Bone marrow (tissue), 2 donors: ENCODE measurements around the gene SMPDL3A.
"Not testable (repeated sequence)": the region's sequence is repeated elsewhere in the genome, so short reads cannot be mapped to it uniquely, and the experiment has no call there.

ENCODE experiments used
- DNase-seq, 2 donors: peaks; one replicate each; lab custom pipeline; 2025; lab: John Stamatoyannopoulos, UW

Gene SMPDL3A, protein sequence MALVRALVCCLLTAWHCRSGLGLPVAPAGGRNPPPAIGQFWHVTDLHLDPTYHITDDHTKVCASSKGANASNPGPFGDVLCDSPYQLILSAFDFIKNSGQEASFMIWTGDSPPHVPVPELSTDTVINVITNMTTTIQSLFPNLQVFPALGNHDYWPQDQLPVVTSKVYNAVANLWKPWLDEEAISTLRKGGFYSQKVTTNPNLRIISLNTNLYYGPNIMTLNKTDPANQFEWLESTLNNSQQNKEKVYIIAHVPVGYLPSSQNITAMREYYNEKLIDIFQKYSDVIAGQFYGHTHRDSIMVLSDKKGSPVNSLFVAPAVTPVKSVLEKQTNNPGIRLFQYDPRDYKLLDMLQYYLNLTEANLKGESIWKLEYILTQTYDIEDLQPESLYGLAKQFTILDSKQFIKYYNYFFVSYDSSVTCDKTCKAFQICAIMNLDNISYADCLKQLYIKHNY

DNA sequence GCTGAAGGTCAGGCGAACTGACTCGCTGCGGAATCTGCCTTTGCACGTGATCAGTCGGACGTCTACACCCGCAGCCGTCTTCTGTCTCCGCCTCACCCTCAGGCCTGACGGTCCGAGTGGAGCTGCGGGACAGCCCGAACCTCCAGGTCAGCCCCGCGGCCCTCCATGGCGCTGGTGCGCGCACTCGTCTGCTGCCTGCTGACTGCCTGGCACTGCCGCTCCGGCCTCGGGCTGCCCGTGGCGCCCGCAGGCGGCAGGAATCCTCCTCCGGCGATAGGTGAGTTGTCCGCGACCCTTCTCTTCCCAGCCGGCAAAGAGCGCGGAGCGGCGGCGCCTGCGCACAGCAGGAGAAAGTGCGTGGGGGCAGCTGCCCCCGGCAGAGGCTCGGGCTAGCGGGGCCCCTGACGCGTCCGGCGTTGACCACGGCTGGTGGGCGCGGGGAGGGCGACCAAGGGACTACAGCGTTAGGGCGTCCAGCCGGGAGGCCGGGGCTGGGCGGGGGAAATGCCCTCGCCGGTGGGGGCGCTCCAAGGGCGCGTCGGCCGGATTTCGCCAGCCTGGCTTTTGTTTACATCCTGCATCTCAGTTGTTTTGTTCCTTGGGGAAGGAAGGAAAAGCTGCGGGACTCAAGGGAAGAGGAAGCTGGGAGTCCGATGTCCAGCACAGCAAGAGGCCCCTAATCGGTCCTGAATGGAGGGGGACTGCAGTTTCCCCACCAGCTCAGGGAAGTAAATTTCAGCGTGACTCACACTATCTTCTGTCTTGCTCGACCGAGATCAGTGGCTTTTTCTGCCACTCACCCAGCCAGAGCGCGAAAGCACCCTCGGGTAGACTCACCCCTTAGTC, at the start of gene SMPDL3A:
Gene SMPDL3A, plus strand, starts transcription at position 77 of the 846 bp plus-strand sequence. Its CDS starts 89 bp downstream, at position 166.
- DNase-seq = peak in 1 of 2 donors; percentile 79

DNA sequence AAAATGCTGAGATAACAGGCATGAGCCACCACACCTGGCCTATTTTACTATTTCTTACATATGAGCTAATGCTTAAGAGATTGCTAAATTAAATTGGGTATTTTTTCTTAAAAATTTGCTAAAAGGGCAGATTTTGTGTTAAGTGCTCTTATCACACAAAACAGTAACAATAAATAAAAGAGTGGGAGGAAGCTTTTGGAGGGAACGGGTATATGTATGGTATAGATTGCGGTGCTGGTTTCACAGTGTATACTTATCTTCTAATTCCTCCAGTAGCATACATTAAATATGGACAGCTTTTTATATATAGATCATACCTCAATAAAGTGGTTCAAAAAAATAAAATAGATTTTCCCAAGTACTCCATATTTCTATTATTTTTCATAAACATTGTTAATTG, 49.0 kb upstream of the SMPDL3A start:
- no peak for DNase-seq

DNA sequence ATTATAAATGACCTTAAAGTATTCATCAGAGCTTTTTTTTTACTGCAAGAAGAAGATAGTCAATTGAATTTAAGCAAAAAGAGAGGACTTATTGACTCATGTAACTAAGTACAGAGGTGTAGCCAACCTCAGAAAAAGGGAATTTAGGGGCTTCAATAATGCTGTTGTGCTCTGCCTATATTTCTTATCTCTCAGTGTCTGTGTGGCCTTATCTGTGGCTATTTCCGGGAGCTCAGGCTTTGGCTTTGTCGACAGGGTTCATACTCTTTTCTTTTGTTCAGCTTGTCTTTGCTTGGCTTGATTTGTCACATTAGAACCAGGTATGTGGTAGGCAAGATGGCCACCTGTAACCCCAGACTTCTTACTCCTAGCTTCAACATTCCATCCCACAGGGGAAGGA, 48.1 kb upstream of the SMPDL3A start:
- no peak for DNase-seq

DNA sequence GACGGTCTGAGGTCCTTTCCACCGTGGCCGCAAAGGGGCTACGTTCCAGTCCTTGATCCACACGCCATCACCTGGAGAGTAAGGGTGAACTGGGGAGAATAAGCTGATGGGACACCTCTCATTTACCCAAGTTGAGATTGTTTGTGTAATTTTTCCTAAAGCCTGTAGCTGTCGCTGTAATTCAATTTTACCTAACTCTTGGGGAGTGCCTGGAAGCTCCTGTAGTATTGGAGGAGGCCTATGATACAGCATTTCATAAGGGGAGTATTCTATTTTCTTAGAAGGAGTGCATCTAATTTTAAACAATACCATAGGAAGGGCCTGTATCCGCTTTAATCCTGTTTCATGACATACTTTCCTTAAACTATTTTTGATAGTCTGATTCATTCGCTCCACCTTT, 44.8 kb upstream of the SMPDL3A start:
- not testable (repeated sequence) for DNase-seq

DNA sequence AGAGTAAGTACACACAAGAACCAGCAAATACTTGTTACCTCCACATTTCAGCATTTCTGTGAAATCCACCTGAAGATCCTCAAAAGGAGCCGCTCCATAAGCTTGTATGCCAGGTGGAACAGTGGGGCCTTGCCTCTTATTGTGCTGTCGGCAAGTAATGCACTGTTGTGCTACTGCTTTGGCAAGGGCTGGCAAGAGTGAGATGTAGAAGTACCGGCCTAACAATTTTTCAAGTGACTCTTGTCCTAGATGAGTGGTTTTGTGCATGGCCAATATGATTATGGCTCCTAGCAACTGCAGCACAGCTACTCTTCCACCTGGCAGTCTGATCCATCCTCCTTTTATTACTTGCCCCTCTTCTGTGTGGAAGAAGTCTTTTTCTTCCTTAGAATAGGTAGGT, 44.2 kb upstream of the SMPDL3A start:
- DNase-seq = not testable (repeated sequence)

DNA sequence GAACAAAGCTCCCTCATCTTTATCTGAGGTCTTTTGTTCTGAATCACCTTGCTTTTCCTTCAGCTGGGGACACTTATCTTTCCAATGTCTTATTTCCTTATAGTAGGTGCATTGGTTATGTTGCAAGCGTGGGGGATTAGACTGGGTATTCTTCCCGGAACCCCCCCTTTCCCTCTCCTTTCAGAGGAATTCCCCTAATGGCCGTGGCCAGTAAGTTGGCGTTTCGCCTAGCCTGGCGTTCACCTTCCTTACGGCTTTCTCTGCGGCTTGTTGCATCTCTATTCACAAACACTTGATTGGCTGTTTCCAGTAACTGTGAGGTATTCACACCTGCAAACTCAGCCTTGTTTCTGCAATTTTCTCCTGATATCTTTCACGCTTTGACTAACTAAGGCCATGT, 42.4 kb upstream of the SMPDL3A start:
- DNase-seq = no peak

DNA sequence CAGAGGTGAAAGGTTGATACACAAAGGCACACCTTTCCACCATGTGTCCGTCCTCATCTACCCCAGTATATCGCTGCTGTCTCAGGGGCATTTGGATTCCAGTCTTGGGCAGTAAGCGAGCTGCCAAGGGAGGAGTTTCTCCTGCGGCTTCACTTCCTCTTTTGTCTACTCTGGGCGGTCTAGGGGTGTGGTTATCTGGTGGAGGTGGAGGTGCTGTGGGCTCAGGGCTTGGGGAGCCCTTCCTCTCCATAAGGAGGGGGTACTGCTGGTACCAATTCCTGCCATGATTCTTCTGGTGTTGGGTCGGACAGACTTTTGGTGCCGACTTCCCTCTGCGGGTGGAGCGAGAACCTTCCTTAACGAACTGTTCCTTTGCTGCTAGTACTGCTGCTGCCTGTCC, 41.5 kb upstream of the SMPDL3A start:
- DNase-seq = no peak

DNA sequence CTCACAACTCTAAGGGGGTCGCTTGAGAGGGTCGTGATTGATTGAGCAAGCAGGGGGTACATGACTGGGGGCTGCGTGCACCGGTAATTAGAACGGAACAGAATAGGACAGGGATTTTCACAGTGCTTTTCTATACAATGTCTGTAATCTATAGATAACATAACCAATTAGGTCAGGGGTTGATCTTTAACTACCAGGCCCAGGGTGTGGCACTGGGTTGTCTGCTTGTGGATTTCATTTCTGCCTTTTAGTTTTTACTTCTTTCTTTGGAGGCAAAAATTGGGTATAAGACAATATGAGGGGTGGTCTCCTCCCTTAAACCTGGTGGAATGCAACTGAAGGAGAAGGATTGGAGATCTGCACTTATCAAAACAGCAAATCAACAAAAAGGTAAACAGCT, 40.1 kb upstream of the SMPDL3A start:
- DNase-seq = not testable (repeated sequence)

DNA sequence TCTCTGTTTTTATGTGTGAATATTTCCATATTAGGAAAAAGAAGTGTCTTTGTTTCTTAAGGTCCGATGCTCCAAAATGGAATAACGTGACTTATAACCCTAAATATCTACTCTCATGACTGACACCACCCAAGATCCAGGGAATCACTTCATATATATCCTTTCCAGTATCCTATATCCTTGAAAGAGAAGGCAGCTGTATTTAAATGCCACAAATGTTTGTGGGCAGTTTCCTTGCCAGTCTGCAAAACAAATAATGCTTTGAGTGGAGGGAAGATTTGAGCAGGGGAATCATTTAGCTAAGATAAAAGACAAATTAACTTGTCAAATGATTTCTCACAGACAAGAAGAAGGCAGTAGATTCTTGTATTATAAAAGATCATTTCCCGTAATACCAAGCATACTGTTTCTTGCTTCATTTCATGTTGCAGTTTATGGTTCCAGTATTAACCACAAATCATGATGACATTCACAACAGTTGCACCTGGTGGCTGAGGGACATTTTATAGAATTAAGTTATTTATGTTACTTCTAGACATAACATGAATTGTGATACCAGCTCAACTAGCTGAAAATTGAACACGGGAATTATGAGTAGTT, 39.5 kb upstream of the SMPDL3A start:
- DNase-seq = no peak

DNA sequence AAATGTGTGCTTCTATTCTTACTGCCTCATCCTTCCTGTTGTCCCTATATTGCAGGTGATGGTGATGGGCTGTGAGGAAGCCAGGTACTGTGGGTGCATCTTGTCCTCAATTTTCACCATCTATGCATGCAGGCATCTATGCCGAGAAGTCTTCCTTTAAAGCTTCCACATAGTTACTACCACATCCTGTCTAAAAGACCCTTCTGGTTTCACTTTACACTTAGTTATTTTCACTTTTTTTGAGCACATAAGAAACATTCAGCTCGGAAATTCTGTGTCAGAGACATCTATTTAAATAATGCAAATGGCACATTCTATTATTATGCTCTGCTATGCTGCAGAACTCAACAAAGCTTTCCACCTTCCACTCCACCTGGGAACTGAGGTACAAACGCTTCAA, 37.7 kb upstream of the SMPDL3A start:
- no peak for DNase-seq

DNA sequence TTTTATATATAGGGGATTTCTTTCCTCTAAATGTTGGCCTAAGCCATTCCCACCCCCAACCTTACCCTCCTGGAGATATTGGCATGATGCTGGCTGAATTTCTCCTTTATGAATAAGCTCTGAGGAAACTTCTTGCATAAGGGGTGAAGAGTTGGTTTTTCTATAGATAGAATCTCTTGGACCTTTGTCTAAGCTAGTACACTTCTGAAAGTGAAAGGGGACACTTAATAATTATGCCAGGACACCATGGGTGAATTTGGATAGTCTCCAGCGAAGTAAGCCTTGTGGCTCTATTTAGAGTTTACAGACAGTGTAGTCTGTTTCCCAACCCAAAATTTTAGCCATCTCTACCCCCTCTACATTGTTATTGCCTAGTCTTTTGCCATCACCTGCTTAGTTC, 36.6 kb upstream of the SMPDL3A start:
- no peak for DNase-seq

DNA sequence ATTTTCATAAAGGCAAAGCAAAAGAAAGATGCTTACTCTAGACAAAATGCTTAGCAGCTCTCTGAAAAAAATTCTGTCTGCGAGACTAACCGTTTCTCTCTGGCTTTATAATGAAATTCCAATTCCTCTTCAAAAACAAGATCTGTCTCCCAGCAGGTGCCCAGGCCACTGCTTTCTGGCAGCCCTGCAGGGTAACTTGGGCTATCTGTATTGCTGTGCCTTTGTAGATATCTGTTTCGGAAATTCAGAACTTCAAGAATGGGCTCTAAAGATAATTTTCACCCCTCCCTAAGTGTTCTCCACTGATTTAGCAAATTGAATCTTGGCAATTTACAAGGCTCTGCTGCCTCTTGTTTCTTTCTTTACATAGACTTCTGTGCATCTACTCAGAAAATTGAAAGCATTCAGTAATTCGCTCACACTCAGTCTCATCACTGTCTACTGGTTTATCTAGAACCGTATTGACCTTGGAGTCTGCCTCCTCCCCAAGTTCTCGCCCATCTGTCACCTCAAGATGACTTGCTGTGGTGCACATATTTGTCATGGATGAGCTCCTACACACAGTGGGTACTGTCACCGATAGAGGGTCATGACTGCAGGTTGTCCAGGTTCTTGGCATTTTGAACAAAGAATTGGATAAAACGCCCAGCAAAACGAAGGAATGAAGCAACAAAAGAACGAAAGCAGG, 35.9 kb upstream of the SMPDL3A start:
- DNase-seq = no peak

DNA sequence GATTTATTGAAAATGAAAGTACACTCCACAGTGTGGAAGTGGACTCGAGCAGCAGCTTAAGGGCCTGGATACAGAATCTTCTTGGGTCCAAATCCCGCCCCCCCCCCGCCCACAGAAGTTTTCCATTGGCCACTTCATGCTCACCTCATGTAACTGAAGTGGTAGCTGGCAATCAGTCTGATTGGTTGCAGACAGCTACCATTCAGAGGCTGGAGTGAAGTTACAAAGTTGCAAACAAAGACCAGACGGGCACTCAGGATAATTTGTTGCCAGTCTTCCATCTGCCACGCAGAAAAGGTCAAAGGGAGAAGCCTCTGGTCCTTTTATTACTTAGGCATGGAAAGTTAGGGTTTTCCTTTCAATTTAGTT, 35.4 kb upstream of the SMPDL3A start:
- DNase-seq = no peak

DNA sequence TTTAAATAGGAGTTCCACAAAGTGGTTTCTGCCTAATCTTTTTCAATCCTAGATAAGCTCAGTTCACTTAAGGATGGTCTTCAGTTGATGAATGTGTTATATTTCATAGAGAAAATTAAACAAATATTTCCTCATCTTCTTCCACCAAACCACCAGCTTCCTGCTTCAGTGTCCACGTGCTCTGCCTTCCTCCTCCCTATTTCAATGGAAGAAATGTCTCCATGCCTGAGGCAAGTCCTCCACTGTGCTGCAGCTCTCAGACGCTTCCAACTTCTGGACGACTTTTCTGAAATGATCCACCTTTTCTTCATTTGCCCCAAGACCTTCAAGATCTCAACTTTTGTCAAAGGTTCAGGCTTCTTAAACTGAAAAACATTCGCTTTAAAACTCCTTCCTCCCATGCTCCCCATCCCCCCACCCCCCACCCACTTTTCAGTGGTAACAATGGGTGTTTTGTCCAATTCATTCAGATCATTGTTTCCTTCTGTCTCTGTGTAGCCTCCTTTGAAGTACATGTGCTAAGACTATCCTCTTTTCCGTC, 34.8 kb upstream of the SMPDL3A start:
- DNase-seq = no peak

DNA sequence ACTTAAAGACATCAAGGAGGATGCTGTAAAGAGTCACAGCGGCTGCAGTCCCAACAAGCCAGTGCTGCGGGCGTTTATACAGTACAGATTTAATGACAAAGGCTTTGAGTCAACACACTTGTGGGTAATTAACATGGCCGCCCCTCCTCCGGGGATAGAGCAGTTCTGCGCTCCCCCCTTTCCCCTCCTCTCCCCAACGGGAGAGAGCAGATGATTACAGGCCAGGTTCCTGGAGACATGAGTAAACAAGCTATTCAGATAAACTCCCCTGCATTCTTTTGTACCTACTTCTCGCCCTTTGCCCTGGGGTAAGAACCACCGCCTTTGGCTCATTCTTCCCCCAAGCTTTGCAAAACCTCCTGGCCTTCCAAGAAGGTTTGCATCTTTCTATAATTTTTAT, 33.2 kb upstream of the SMPDL3A start:
- no peak for DNase-seq

DNA sequence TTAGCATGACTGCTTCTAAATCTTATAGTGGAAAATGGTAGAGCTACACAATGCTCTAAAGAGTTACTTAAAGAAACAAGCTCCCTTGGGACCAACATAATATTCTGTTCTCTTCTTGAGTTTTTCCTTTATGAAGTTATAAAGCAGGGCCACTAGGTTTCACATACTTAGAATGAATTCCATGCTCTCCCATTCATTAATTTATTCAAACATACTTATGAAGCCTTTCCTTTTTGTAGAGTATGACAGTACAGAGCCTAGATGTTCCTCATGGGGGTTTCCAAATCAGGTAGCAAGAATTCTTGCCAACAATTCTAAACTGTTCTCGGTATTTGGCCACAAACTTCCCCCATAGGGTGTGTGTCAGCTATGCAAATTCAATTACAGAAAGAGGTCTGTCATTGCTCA, 30.1 kb upstream of the SMPDL3A start:
- no peak for DNase-seq

DNA sequence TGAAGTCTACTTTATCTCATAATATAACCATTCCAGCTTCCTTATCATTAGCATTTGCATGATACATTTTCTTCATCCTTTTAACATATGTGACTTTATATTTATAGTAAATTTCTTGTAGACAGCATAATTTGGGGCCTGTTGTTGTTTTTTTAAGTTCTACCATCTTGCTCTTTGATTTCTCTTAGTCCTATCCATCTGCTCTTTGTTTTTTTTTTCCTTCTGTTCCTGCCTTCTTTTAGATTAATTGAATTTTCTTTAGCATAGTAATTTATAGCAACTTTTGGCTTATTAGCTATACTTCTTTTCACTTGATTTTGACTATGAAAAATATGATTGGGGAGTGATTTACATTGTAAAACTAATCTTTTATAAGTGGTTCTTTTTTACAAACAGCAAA, 28.7 kb upstream of the SMPDL3A start:
- DNase-seq = no peak

DNA sequence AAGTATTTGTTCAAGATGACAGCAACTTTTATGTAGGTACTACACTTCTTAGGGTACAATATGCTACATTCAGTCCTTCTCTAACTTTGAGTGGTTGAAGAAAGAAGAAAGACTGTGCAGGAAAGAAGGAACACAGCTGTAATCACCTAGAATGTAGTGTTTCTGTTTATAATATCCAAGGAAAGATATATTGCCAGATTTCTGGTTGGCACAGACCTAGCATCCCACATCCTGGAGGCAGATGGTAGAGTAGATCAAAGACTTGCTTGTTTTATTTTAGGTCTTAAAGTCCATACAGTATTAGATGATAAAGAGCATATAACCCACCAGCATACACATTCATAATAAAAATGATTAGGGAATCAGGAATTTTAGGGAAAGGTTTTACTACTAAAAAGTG, 22.8 kb upstream of the SMPDL3A start:
- DNase-seq = no peak

DNA sequence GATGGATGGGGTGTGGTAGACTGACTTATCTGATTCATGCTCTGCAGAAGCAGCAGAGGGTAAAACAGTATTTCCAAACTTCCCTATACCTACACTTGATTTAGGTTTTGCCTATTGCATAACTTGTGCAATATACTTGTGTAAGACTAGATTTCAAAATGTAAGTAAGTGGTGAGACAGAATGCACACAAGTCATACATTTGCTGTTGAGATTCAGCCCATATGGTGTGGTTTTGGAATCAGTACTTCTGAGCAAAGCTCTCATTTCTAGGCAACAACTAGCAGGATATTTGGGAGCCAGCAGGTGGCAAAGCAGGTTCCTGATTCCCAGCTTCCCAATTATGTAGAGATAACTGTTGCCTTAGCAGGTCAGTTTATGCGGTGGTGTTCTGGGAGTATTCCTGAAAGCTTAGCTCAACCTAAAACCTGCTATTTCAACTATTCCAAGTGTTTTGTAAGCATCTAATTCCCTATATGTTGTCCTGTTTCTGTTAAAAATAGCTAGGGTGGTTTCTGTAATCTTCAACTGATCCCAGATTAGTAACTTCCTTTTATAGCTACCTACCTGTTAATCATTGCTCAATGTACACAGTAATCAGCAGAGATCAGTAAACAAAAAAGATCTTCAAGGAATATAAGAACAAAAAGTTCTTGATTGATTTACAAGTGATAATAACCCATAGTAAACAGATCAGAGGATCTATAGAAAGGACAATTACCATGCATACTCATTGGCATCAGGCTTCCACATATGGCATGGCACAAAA, 18.0 kb upstream of the SMPDL3A start:
- no peak for DNase-seq

DNA sequence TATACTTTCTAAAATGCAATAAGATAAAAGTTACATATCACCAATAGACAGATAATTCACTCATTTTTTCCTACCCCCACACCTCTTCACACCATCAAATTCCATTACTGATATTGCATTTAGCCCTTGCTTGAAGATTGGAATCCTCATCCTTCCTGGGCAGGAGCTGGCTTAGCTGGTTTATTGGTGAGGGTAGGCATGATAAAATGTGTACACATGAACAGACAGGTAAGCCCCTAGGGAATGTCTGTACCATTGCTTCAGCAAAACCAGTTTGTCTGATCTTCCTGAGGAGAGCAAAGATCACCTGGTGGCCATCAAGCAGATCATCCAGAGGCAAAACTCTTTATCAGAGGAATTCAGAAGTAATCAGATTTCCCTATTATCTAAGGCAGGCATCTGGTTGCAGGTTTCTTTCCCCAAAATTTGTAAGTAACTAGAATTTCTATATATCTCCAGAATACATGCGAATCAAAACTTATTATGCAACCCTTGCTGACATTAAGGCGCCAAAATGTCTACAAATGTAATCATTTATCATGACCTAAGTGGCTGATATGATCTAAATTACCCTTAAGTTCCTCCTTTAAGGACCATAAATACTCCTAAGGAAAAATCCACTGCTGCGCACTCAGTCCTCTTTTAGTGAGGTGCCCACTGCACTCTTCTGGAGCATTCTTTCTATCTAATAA, 16.2 kb upstream of the SMPDL3A start:
- no peak for DNase-seq

DNA sequence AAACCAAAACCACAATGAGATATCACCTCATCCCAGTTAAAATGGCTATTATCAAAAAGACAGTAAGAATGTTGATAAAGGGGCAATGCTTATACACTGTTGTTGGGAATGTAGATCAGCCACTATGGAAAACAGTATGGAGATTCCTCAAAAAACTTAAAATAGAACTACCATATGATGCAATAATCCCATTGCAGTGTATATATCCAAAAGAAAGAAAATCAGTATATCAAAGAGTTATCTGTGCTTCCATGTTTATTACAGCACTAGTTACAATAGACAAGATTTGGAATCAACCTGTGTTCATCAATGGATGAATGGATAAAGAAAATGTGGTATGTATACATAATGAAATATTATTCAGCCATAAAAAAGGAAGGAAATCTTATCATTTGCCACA, 13.1 kb upstream of the SMPDL3A start:
- DNase-seq = no peak
